ENCODE measurements around the gene RAD51B.

RAD51B gene

DNA sequence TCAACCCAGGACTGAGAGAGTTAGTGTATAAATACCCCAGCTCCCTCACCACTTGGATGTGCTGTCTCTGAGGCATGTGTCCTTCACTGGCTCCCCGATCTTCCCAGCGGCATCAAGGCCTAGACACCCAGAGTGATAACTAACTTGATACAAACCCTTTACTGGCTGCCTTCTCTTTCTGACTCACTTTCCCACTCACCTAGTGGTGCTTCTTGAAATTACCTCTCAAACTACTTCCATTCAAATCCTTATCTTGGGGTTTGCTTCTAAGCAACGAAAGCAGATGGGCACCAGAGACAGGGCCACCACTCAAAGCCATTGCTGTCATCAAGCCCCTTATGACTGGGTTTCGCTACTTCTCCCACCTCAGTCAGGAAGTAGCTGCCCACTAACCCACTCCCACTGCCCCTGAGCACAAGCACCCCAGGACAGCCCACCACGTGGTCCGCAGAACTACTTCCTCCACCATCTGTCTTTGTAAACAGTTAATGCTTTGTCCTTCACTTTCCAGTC is 956.1 kb downstream of the RAD51B start:
- no peak for DNase-seq

GRCh38 chr14:68777644-68778043 is 958.1 kb downstream of the RAD51B start:
- DNase-seq: no peak
